SK-N-SH (cell line): ENCODE data around the gene LAP3.

Experiments used
- FOXM1 ChIP-seq: IDR thresholded peaks from 2 replicates; pipeline ENCODE4 v1.4.0; 2012; ENCODE audit warnings: low read depth, mild to moderate bottlenecking
- POLR2AphosphoS5 ChIP-seq: IDR thresholded peaks from 2 replicates; pipeline ENCODE4 v1.6.1; 2012; ENCODE audit warnings: low read depth, low read length

DNA sequence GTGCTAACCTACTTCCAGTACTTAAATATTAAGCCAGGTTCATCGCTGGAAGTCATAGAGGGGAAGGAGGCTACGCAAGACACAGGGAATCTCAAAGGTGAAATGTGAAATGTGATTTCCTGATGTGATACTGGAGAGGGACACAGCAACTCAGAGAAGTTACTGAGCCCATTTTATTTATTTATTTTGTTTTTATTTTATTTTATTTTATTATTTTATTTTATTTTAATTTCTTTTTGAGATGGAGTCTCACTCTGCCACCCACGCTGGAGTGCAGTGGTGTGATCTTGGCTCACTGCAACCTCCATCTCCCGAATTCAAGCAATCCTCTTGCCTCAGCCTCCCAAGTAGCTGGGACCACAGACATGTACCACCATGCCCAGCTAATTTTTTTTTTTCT, 42.3 kb upstream of the LAP3 start:
- no peak for TF ChIP-seq POLR2AphosphoS5
- TF ChIP-seq FOXM1 = no peak
